Adrenal gland (tissue), 12 donors: ENCODE measurements around the gene CAMTA1. TPM values are rescaled to one million over a fixed set of nuclear protein-coding genes. Genes with fewer than 3 reads are reported as not detected.

Experiments
- DNase-seq, 7 donors: peaks; one replicate each; pipeline ENCODE4 v3.0.0-alpha.2; 2019 to 2020
- H3K27ac ChIP-seq, 5 donors: fragments of 200-600 bp; sonication (generic) in 4 of 5; 1 replicate in 3 of 5; 2 replicates in 2 of 5; pipeline versions ENCODE4 v1.5.1 to v1.8.0; 2016 to 2020; ENCODE audit warnings: mild to moderate bottlenecking in 1 of 5
- H3K27me3 ChIP-seq: fragments of 200-600 bp; 2 replicates; pipeline ENCODE4 v1.8.0; 2021
- H3K36me3 ChIP-seq, 2 donors: fragments of 200-600 bp; replicated peaks in 1 of 2; 1 replicate in 1 of 2; 2 replicates in 1 of 2; pipeline versions ENCODE4 v1.5.1 to v1.8.0; 2018 to 2022
- H3K4me1 ChIP-seq, 2 donors: fragments of 200-600 bp; replicated peaks in 1 of 2; 1 replicate in 1 of 2; 2 replicates in 1 of 2; pipeline versions ENCODE4 v1.5.1 to v1.8.0; 2018 to 2021
- H3K4me3 ChIP-seq, 4 donors: fragments of 200-600 bp; sonication (generic) in 3 of 4; one replicate each; pipeline ENCODE4 v1.5.1; 2016 to 2018
- H3K9me3 ChIP-seq, 3 donors: fragments of 200-600 bp; sonication (generic) in 1 of 3; replicated peaks in 1 of 3; 1 replicate in 2 of 3; 2 replicates in 1 of 3; pipeline versions ENCODE4 v1.5.1 to v1.8.0; 2016 to 2021
- CTCF ChIP-seq, 6 experiments: fragments of 450-650 bp in 4 of 6; fragments of 200-600 bp in 2 of 6; sonication (generic) in 1 of 6; IDR thresholded peaks; 1 replicate in 5 of 6; 2 replicates in 1 of 6; pipeline versions ENCODE4 v1.5.1 to v1.8.0; 2016 to 2021; ENCODE audit warnings: antibody characterized with exemption in 6 of 6, mild to moderate bottlenecking in 2 of 6, moderate library complexity in 1 of 6
- POLR2A ChIP-seq, 2 donors: fragments of 450-650 bp; IDR thresholded peaks; one replicate each; pipeline ENCODE4 v1.6.1; 2017; ENCODE audit warnings: antibody characterized with exemption in 2 of 2, mild to moderate bottlenecking in 2 of 2, moderate library complexity in 1 of 2
- WGBS, 4 donors: extraction: QIAGEN DNeasy Blood & Tissue Kit in 2 of 4; methylation state at CpG; one replicate each; pipeline versions ENCODE4 v1.1.5 to v1.1.7; 2013 to 2017; 5-methylcytosine and 5-hydroxymethylcytosine counted together
- intact Hi-C, 2 donors: fragments of 100-400 bp; cut with DNase I; formaldehyde crosslinking; loops; one replicate each; pipeline versions ENCODE4 v1.14.1 to v1.15.0; 2022 to 2023
- polyA plus RNA-seq, 3 donors: library from polyadenylated mRNA; stranded (reverse); fragments of 200-250 nt in 2 of 3; fragments of 350-450 nt in 1 of 3; fragmentation: Illumina TruSeq in 1 of 3; extraction: RNeasy Lipid Tissue Mini Kit (QIAGEN cat#74804) in 1 of 3; gene quantifications; one replicate each; pipeline ENCODE4 v1.2.3, GENCODE V29; 2013 to 2014
- total RNA-seq, 9 donors: library from RNA; depleted of rRNA in 4 of 9; stranded (reverse); fragments of >200 nt in 4 of 9; fragments of 120-200 nt in 1 of 9; fragmentation: NEBNext Ultra II Directional in 1 of 9; extraction: Animal tissue kit (Norgen Biotek cat#: 25700) in 1 of 9; gene quantifications; one replicate each; pipeline versions ENCODE4 v1.1.0 to v1.2.4, GENCODE V29; 2013 to 2023
- donor health status: healthy with polysubstance abuse.
- donor health status: Bipolar disorder and iron deficiency.
- donor health status: DM: yes; HTN: yes; CAD: no.
- donor health status: DM: no; HTN: no; CAD: no.
- donor health status: DM: no; HTN: no; CAD: no.
- donor health status: DM: yes; HTN: yes; CAD: no.

The CAMTA1 gene
- total and polyA plus RNA-seq, 12 donors: 62.9 to 141 (median 96.9) TPM

DNA sequence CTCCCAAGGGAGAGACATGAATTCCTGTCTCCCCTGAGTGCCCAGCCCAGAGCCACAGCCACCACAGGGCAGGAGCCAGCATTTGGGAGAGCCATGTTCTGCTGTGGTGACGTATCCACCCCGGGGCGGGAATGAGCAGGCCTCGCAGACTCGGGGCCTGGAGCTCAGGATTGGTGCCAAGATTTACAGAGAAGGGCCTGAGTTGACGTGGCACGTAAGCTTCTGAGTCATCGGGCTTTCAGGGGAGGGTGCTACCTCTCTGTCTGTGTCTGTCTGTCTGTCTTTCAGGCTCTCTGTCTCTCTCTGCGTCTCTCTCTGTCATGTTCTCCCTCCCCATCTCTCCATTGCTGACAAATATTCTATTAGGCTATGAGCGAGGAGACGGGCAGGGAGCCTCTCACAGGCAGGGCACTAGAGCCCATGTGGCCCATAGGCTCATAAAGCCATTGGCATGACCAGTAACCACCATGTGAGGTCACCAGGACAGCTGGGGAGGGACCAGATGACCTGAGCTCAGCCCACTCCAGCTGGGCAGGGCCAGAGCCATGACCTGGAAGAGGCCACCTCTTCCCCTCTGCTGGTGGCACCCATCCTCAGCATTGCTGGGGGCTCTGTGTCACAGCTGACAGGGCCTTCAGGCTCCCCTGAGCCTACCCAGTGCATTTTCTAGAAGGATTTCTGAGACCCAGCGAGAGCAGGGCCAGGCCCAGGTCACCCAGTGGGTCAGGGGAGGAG lies 685.8 kb downstream of the CAMTA1 start:
- intact Hi-C loops: no loop called here
- TF ChIP-seq CTCF (IDR thresholded peaks at IDR 0.05) (no peak), POLR2A (IDR thresholded peaks at IDR 0.05) (no peak)
- H3K36me3 ChIP-seq: no peaks in the 10 kb centered on the region
- peak overlapping the region in 3 of 5 donors; percentile 43 to 63 (median 60) for H3K27ac ChIP-seq
- peaks cover 22 to 34% of the 10 kb centered on the region in 2 donors for H3K4me1 ChIP-seq
- H3K9me3 ChIP-seq: no peaks in the 10 kb centered on the region
- H3K27me3 ChIP-seq: no peaks in the 10 kb centered on the region
- H3K4me3 ChIP-seq: no peak overlapping the region
- DNase-seq: peak; percentile 90 to 97 (median 96)
- WGBS, 4 donors: 36 to 61% (median 41%) methylated on average over 10 to 12 of the region's 12 CpGs

- H3K27ac ChIP-seq: peak overlapping the region in 2 of 5 donors; percentile 60 to 63
- H3K36me3 ChIP-seq: no peaks in the 10 kb centered on the region
These were observed 686.6 kb downstream of the CAMTA1 start for GRCh38 chr1:7471836-7472235.

DNA sequence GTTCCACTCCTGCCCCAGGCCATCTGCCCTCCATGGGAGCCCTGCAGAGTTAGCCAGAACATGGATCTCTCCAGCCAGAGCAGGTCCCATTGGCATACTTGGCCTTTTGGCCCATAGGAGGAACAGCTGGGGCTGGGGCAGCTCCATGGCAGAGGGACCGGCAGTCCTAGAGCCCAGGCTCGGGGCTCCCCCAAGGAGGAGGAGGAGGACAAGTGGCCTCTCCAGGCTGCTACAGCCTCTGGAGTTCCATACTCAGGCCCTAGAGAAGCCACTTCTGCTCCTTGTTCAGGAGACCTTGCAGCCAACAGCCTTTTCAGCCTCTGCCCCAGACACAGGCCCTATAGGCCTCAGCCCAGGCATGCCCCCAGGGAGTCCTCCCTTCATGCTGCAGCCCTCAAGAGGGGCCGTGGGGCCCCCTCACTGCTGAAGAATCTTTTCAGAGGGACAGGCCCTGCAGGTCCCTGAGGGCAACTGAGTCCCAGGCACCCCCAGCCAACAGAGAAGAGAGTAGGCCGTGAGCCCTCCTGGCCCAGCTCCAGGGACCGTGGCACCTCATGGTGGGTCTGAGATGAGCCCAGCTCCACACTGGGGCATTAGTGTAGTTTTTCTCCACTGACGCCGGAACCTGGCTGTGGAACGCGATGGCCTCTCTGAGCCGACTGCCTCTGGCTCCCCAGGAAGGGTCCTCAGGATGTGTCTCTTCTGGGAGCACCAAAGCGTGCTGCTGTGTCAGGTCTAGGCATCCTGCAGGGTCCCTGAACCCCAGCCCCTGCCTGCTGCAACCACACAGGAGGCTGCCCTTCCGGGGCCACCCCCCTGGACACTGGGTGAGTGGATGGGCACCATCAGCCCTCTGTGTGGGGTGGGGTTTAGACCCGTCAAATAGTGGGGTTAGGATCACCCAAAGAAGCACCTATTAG lies 688.2 kb downstream of the CAMTA1 start:
- Histone ChIP-seq H3K27me3 (no peaks in the 10 kb centered on the region), H3K27ac (no peak overlapping the region), H3K4me3 (no peak overlapping the region), H3K9me3 (no peaks in the 10 kb centered on the region), H3K4me1 (peaks cover 22 to 44% of the 10 kb centered on the region in 2 donors), H3K36me3 (no peaks in the 10 kb centered on the region)
- DNase-seq: no peak
- WGBS, 4 donors: 90 to 95% (median 92%) methylated on average over 4 to 13 of the region's 13 CpGs
- intact Hi-C loops: no loop called here
- TF ChIP-seq CTCF (IDR thresholded peaks at IDR 0.05) (no peak), POLR2A (IDR thresholded peaks at IDR 0.05) (no peak)

More at GRCh38 chr1:7471836-7472235, 686.6 kb downstream of the CAMTA1 start:
- Histone ChIP-seq H3K4me3 (no peak overlapping the region), H3K27me3 (no peaks in the 10 kb centered on the region), H3K9me3 (no peaks in the 10 kb centered on the region), H3K4me1 (peaks cover 22 to 38% of the 10 kb centered on the region in 2 donors)
- DNase-seq: peak in 1 of 7 donors; percentile 45
- TF ChIP-seq CTCF (IDR thresholded peaks at IDR 0.05) (no peak), POLR2A (IDR thresholded peaks at IDR 0.05) (no peak)
- intact Hi-C loops: no loop called here
- WGBS, 4 donors: 66 to 78% (median 73%) methylated on average over 3 to 14 of the region's 14 CpGs

DNA sequence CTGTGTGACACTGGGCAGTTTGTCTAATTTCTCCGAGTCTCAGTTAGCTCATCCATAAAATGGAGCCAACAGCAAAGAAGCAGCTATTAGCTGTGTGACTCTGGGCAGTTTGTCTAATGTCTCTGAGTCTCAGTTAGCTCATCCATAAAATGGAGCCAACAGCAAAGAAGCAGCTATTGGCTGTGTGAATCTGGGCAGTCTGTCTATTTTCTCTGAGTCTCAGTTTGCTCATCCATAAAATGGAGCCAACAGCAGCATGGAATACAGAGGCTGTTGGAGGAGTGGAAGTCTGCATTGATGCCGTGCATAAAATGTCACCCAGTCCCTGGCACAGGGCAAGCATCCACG lies 688.9 kb downstream of the CAMTA1 start:
- WGBS, 4 donors: 82 to 90% (median 88%) methylated on average over 3 of the region's 3 CpGs
- TF ChIP-seq CTCF (IDR thresholded peaks at IDR 0.05) (no peak), POLR2A (IDR thresholded peaks at IDR 0.05) (no peak)
- H3K27ac ChIP-seq: no peak overlapping the region
- no peaks in the 10 kb centered on the region for H3K9me3 ChIP-seq
- no peak for DNase-seq
- no peaks in the 10 kb centered on the region for H3K27me3 ChIP-seq
- intact Hi-C loops: no loop called here
- no peak overlapping the region for H3K4me3 ChIP-seq
- H3K36me3 ChIP-seq: no peaks in the 10 kb centered on the region
- peaks cover 22 to 39% of the 10 kb centered on the region in 2 donors for H3K4me1 ChIP-seq
